HepG2 (cell line): Measurements from ENCODE around the gene RNU7-1. TPM values are rescaled to one million over a fixed set of nuclear protein-coding genes. Genes with fewer than 3 reads are reported as not detected.

Experiments
- ADNP ChIP-seq: sonication (generic); formaldehyde crosslinking; IDR thresholded peaks from 2 replicates; pipeline ENCODE4 v1.4.0; 2020; ENCODE audit warnings: missing genetic modification reagents
- AGO2 ChIP-seq: fragments of 200-400 bp; formaldehyde crosslinking; optimal IDR thresholded peaks from 2 replicates; pipeline ENCODE3; 2017; ENCODE audit warnings: mild to moderate bottlenecking, low read depth, low read length, moderate library complexity
- ARHGAP35 ChIP-seq: sonication (generic); formaldehyde crosslinking; IDR thresholded peaks from 2 replicates; pipeline ENCODE4 v1.9.0; 2022; ENCODE audit warnings: mild to moderate bottlenecking, inconsistent platforms, moderate library complexity, missing genetic modification reagents, borderline replicate concordance
- KDM3A ChIP-seq: IDR thresholded peaks from 2 replicates; pipeline ENCODE4 v1.6.1; 2018; ENCODE audit warnings: low read depth, missing compliant biosample characterization
- KLF11 ChIP-seq: IDR thresholded peaks from 2 replicates; pipeline ENCODE4 v1.6.1; 2016; ENCODE audit warnings: missing compliant biosample characterization
- MAZ ChIP-seq, 2 experiments: sonication (generic) in 1 of 2; formaldehyde crosslinking in 1 of 2; IDR thresholded peaks; 2 replicates each; pipeline versions ENCODE4 v1.5.0 to v1.6.1; 2012 to 2020; ENCODE audit warnings: low read depth in 2 of 2, mild to moderate bottlenecking in 2 of 2, borderline replicate concordance in 1 of 2, improper control_type of control experiment in 1 of 2, low read length in 1 of 2, missing genetic modification reagents in 1 of 2, moderate library complexity in 1 of 2
- MYC ChIP-seq: sonication (generic); formaldehyde crosslinking; IDR thresholded peaks from 2 replicates; pipeline ENCODE4 v1.9.0; 2021; ENCODE audit warnings: missing genetic modification reagents, borderline replicate concordance
- NFATC3 ChIP-seq: sonication (generic); formaldehyde crosslinking; IDR thresholded peaks from 2 replicates; pipeline ENCODE4 v1.5.1; 2020; ENCODE audit warnings: mild to moderate bottlenecking, missing genetic modification reagents
- NFE2L2 ChIP-seq: fragments of 150-350 bp; IDR thresholded peaks from 2 replicates; pipeline ENCODE4 v1.6.1; 2014; ENCODE audit warnings: low read length
- NFIC ChIP-seq: IDR thresholded peaks from 2 replicates; pipeline ENCODE4 v1.6.1; 2012; ENCODE audit warnings: mild to moderate bottlenecking, low read length, inconsistent platforms
- NFKBIZ ChIP-seq: IDR thresholded peaks from 2 replicates; pipeline ENCODE4 v1.6.1; 2018; ENCODE audit warnings: missing genetic modification reagents, missing compliant biosample characterization
- PAWR ChIP-seq: sonication (generic); formaldehyde crosslinking; IDR thresholded peaks from 2 replicates; pipeline ENCODE4 v1.4.0; 2020; ENCODE audit warnings: missing genetic modification reagents, mild to moderate bottlenecking, borderline replicate concordance
- SATB2 ChIP-seq: sonication (generic); formaldehyde crosslinking; IDR thresholded peaks from 2 replicates; pipeline ENCODE4 v1.5.0; 2020; ENCODE audit warnings: missing genetic modification reagents
- TEAD3 ChIP-seq: optimal IDR thresholded peaks from 2 replicates; pipeline ENCODE3; 2016; ENCODE audit warnings: borderline replicate concordance
- U2AF1 ChIP-seq: fragments of 200-400 bp; formaldehyde crosslinking; optimal IDR thresholded peaks from 2 replicates; pipeline ENCODE3; 2017; ENCODE audit warnings: mild to moderate bottlenecking, low read depth, low read length
- ZEB1 ChIP-seq: IDR thresholded peaks from 2 replicates; pipeline ENCODE4 v1.6.1; 2012; ENCODE audit warnings: mild to moderate bottlenecking, low read depth, inconsistent platforms; ENCODE audit not compliant: insufficient replicate concordance
- ZNF101 ChIP-seq: sonication (generic); formaldehyde crosslinking; IDR thresholded peaks from 2 replicates; pipeline ENCODE4 v1.4.0; 2020; ENCODE audit warnings: mild to moderate bottlenecking, low read depth, missing genetic modification reagents, borderline replicate concordance
- ZNF225 ChIP-seq: sonication (generic); formaldehyde crosslinking; IDR thresholded peaks from 2 replicates; pipeline ENCODE4 v1.4.0; 2020; ENCODE audit warnings: mild to moderate bottlenecking, missing genetic modification reagents
- ZNF326 ChIP-seq: sonication (generic); formaldehyde crosslinking; IDR thresholded peaks from 2 replicates; pipeline ENCODE4 v1.4.0; 2020; ENCODE audit warnings: missing genetic modification reagents, borderline replicate concordance
- ZNF441 ChIP-seq: sonication (generic); formaldehyde crosslinking; IDR thresholded peaks from 2 replicates; pipeline ENCODE4 v1.7.0; 2021; ENCODE audit warnings: missing genetic modification reagents, borderline replicate concordance
- ZNF446 ChIP-seq: sonication (generic); formaldehyde crosslinking; IDR thresholded peaks from 2 replicates; pipeline ENCODE4 v1.5.0; 2020; ENCODE audit warnings: mild to moderate bottlenecking, missing genetic modification reagents
- ZNF510 ChIP-seq: sonication (generic); formaldehyde crosslinking; IDR thresholded peaks from 2 replicates; pipeline ENCODE4 v1.4.0; 2020; ENCODE audit warnings: low read depth, mild to moderate bottlenecking, missing genetic modification reagents
- polyA plus RNA-seq, 8 experiments: library from polyadenylated mRNA; depleted of rRNA in 3 of 8; stranded (reverse) in 7 of 8; unstranded in 1 of 8; fragments of >200 nt; fragmentation: Illumina TruSeq in 4 of 8; extraction: Trizol in 4 of 8; gene quantifications; 2 replicates each; pipeline versions ENCODE4 v1.2.1 to v1.2.3, GENCODE V29; 2011 to 2016; ENCODE audit warnings: low read depth in 4 of 8, missing spikeins in 1 of 8, mixed read lengths in 1 of 8; ENCODE audit not compliant: insufficient read depth in 1 of 8
- total RNA-seq, 5 experiments: library from RNA; depleted of rRNA; stranded (reverse); fragments of >200 nt; fragmentation: Illumina TruSeq; extraction: Trizol; gene quantifications; 2 replicates each; pipeline ENCODE4 v1.2.3, GENCODE V29; 2016; ENCODE audit warnings: low read depth in 1 of 5
- TF ChIP-seq, protein P1 (sequence below): sonication (generic); formaldehyde crosslinking; IDR thresholded peaks from 2 replicates; pipeline ENCODE4 v1.5.1; 2020; ENCODE audit warnings: mild to moderate bottlenecking, moderate library complexity, missing genetic modification reagents
- TF ChIP-seq, protein P2 (sequence below): IDR thresholded peaks from 2 replicates; pipeline ENCODE4 v1.6.1; 2016; ENCODE audit warnings: missing compliant biosample characterization, missing genetic modification reagents, borderline replicate concordance
- TF ChIP-seq, protein P3 (sequence below): sonication (generic); formaldehyde crosslinking; IDR thresholded peaks from 2 replicates; pipeline ENCODE4 v1.8.1; 2023; ENCODE audit warnings: mild to moderate bottlenecking, missing genetic modification reagents

The RNU7-1 gene
- total and polyA plus RNA-seq, 2 of the 13 experiments (the other 11 are each of a cell fraction or from before 2014, with no cell fraction given), result not detected

DNA sequence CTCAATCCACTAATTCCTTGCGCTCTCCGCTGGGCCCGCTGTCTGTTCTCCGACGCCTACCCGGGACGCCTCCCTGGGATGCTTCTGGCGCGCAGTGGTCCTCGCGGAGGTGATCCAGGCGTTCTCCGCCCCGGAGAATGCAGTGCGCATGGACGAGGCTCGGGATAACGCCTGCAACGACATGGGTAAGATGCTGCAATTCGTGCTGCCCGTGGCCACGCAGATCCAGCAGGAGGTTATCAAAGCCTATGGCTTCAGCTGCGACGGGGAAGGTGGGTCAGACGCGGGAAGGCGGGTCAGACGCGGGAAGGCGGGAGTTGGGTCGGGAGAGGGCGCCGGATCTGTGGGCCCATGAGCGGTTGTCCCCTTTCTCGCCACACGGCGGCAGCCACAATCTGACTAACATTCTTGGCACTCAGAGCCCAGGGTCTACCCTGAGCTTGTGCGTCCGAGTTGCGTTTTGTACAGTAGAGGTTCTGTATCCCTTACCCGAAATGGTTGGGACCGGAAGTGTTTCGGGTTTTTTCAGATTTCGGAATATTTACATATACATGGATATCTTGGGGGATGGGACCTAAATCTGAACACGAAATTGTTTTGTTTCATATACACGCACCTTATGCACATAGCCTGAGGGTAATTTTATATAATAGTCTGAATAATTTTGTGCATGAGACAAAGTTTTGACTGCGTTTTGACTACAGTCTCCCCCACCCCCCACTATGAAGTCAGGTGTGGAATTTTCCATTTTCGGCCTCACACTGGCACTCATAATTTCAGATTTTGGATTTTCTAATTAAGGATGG is 968 bp downstream of the RNU7-1 start (continued):
- TF ChIP-seq PAWR (CRISPR knock-in tag) (no peak), NFIC (no peak), MAZ (IDR thresholded peaks at IDR 0.05; ENCODE audit: borderline replicate concordance, low read depth, low read length) (no peak), MAZ (CRISPR knock-in tag; IDR thresholded peaks at IDR 0.05; ENCODE audit: low read depth) (peak; percentile 81), ZNF326 (CRISPR knock-in tag) (no peak), ZNF441 (CRISPR knock-in tag) (no peak), ADNP (no peak), ZNF225 (CRISPR knock-in tag) (peak; percentile 67; the same call in 1 of the 2 replicates), ZEB1 (no peak), U2AF1 (no peak), KDM3A (CRISPR knock-in tag) (peak; percentile 93), TEAD3 (CRISPR knock-in tag) (no peak), ZNF446 (CRISPR knock-in tag) (no peak), NFE2L2 (no peak), SATB2 (CRISPR knock-in tag) (0 out of 2 replicates have a peak, but pooled peaks have one; percentile 54), KLF11 (CRISPR knock-in tag) (no peak), ARHGAP35 (peak; percentile 33; the same call in 1 of the 2 replicates), MYC (CRISPR knock-in tag) (peak; percentile 78), ZNF101 (CRISPR knock-in tag) (no peak), AGO2 (peak; percentile 83), ZNF510 (CRISPR knock-in tag) (no peak), NFATC3 (CRISPR knock-in tag) (no peak), NFKBIZ (CRISPR knock-in tag) (no peak)
- TF ChIP-seq, protein P1, sequence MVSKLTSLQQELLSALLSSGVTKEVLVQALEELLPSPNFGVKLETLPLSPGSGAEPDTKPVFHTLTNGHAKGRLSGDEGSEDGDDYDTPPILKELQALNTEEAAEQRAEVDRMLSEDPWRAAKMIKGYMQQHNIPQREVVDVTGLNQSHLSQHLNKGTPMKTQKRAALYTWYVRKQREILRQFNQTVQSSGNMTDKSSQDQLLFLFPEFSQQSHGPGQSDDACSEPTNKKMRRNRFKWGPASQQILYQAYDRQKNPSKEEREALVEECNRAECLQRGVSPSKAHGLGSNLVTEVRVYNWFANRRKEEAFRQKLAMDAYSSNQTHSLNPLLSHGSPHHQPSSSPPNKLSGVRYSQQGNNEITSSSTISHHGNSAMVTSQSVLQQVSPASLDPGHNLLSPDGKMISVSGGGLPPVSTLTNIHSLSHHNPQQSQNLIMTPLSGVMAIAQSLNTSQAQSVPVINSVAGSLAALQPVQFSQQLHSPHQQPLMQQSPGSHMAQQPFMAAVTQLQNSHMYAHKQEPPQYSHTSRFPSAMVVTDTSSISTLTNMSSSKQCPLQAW (CRISPR knock-in tag), result peak; percentile 82; the same call in 1 of the 2 replicates
- TF ChIP-seq, protein P2, sequence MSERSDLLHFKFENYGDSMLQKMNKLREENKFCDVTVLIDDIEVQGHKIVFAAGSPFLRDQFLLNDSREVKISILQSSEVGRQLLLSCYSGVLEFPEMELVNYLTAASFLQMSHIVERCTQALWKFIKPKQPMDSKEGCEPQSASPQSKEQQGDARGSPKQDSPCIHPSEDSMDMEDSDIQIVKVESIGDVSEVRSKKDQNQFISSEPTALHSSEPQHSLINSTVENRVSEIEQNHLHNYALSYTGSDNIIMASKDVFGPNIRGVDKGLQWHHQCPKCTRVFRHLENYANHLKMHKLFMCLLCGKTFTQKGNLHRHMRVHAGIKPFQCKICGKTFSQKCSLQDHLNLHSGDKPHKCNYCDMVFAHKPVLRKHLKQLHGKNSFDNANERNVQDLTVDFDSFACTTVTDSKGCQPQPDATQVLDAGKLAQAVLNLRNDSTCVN (CRISPR knock-in tag), result no peak
- TF ChIP-seq, protein P3, sequence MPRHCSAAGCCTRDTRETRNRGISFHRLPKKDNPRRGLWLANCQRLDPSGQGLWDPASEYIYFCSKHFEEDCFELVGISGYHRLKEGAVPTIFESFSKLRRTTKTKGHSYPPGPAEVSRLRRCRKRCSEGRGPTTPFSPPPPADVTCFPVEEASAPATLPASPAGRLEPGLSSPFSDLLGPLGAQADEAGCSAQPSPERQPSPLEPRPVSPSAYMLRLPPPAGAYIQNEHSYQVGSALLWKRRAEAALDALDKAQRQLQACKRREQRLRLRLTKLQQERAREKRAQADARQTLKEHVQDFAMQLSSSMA (CRISPR knock-in tag), result no peak
